Measurements from ENCODE around the gene CEBPE.

Gene CEBPE

GRCh38 chr14:23146980-23147379 is 27.9 kb upstream of the CEBPE start:
- no peak for TF ChIP-seq CTCF (IDR thresholded peaks at IDR 0.05; ENCODE audit: poor library complexity, severe bottlenecking)
- Histone ChIP-seq H3K9me3 (ENCODE audit: severe bottlenecking) (no peaks in the 10 kb centered on the region), H3K4me1 (ENCODE audit: insufficient read depth, poor library complexity, severe bottlenecking) (peaks cover 14% of the 10 kb centered on the region), H3K36me3 (ENCODE audit: low read depth) (no peaks in the 10 kb centered on the region), H3K27ac (ENCODE audit: poor library complexity, severe bottlenecking) (no peak overlapping the region), H3K27me3 (ENCODE audit: insufficient read depth, poor library complexity, severe bottlenecking) (no peaks in the 10 kb centered on the region), H3K4me3 (ENCODE audit: severe bottlenecking) (no peak overlapping the region)
- no peak for DNase-seq (ENCODE audit: low spot score)
- no peak for ATAC-seq (ENCODE audit: low read depth)

DNA sequence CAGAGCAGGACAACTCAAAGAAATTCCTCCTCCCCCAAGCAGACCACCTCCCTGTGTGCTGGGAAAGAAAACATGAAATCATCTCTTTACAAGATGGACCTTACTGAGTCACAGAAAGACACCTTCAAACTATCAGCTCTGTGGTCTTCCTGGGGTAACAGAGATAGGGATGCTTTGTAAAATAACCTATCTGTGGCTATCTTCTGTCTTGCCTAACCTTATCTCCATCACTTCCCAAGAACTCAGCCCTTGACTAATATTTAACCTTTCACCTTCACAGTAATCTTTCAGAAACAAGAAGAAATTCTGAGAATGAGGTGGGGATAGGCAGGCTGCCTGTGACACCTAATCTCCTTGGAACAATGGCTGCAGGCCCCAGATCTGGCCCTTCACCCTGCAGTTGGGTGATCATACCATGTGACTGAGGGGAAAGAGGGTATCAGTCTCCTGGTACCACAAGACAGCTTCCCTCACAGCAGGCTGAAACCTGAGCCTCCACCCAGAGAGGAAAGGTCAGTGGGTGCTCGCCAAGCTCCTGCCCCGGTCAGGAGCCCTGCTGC is 27.4 kb upstream of the CEBPE start:
- H3K4me1 ChIP-seq (ENCODE audit: insufficient read depth, poor library complexity, severe bottlenecking): peaks cover 14% of the 10 kb centered on the region
- no peak for TF ChIP-seq CTCF (IDR thresholded peaks at IDR 0.05; ENCODE audit: poor library complexity, severe bottlenecking)
- no peak overlapping the region for H3K4me3 ChIP-seq (ENCODE audit: severe bottlenecking)
- ATAC-seq (ENCODE audit: low read depth): no peak
- H3K27ac ChIP-seq (ENCODE audit: poor library complexity, severe bottlenecking): peak overlapping the region; percentile 23
- H3K9me3 ChIP-seq (ENCODE audit: severe bottlenecking): no peaks in the 10 kb centered on the region
- H3K36me3 ChIP-seq (ENCODE audit: low read depth): no peaks in the 10 kb centered on the region
- no peak for DNase-seq (ENCODE audit: low spot score)
- H3K27me3 ChIP-seq (ENCODE audit: insufficient read depth, poor library complexity, severe bottlenecking): no peaks in the 10 kb centered on the region

GRCh38 chr14:23145794-23146350 is 26.8 kb upstream of the CEBPE start:
- ATAC-seq (ENCODE audit: low read depth): no peak; the same call in 2 of the 3 replicates
- no peak overlapping the region for H3K4me3 ChIP-seq (ENCODE audit: severe bottlenecking)
- H3K27me3 ChIP-seq (ENCODE audit: insufficient read depth, poor library complexity, severe bottlenecking): no peaks in the 10 kb centered on the region
- no peaks in the 10 kb centered on the region for H3K36me3 ChIP-seq (ENCODE audit: low read depth)
- no peak for TF ChIP-seq CTCF (IDR thresholded peaks at IDR 0.05; ENCODE audit: poor library complexity, severe bottlenecking)
- no peak for DNase-seq (ENCODE audit: low spot score)
- no peaks in the 10 kb centered on the region for H3K9me3 ChIP-seq (ENCODE audit: severe bottlenecking)
- H3K27ac ChIP-seq (ENCODE audit: poor library complexity, severe bottlenecking): peak overlapping the region; percentile 23
- peaks cover 14% of the 10 kb centered on the region for H3K4me1 ChIP-seq (ENCODE audit: insufficient read depth, poor library complexity, severe bottlenecking)

DNA sequence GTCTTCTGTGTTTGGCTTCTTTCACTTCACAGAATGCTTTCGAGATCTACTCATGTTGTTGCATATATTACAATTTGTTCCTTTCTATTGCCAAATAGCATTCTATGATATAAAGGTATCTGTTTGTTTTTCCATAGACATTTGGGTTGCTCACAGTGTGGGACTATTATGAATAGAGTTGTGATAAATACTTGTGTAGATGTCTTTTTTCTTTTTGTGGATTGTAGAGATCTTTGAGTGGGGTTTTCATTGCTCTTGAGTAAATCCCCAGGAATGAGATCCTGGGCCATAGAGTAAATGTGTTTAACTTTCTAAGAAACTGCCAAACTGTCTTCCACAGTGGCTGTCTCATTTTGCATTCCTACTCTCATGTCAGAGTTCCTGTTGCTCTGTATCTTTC is 24.9 kb upstream of the CEBPE start:
- H3K9me3 ChIP-seq (ENCODE audit: severe bottlenecking): no peaks in the 10 kb centered on the region
- ATAC-seq (ENCODE audit: low read depth) (no peak), DNase-seq (ENCODE audit: low spot score) (no peak)
- no peaks in the 10 kb centered on the region for H3K27me3 ChIP-seq (ENCODE audit: insufficient read depth, poor library complexity, severe bottlenecking)
- no peak overlapping the region for H3K27ac ChIP-seq (ENCODE audit: poor library complexity, severe bottlenecking)
- H3K36me3 ChIP-seq (ENCODE audit: low read depth): no peaks in the 10 kb centered on the region
- H3K4me3 ChIP-seq (ENCODE audit: severe bottlenecking): no peak overlapping the region
- no peak for TF ChIP-seq CTCF (IDR thresholded peaks at IDR 0.05; ENCODE audit: poor library complexity, severe bottlenecking)
- peaks cover 9% of the 10 kb centered on the region for H3K4me1 ChIP-seq (ENCODE audit: insufficient read depth, poor library complexity, severe bottlenecking)

- DNase-seq (ENCODE audit: low spot score): no peak
- peaks cover 17% of the 10 kb centered on the region for H3K4me1 ChIP-seq (ENCODE audit: insufficient read depth, poor library complexity, severe bottlenecking)
- no peaks in the 10 kb centered on the region for H3K9me3 ChIP-seq (ENCODE audit: severe bottlenecking)
- no peaks in the 10 kb centered on the region for H3K36me3 ChIP-seq (ENCODE audit: low read depth)
- H3K4me3 ChIP-seq (ENCODE audit: severe bottlenecking): no peak overlapping the region
- no peak for ATAC-seq (ENCODE audit: low read depth)
- no peak overlapping the region for H3K27ac ChIP-seq (ENCODE audit: poor library complexity, severe bottlenecking)
- no peak for TF ChIP-seq CTCF (IDR thresholded peaks at IDR 0.05; ENCODE audit: poor library complexity, severe bottlenecking)
- no peaks in the 10 kb centered on the region for H3K27me3 ChIP-seq (ENCODE audit: insufficient read depth, poor library complexity, severe bottlenecking)
Measured at GRCh38 chr14:23142826-23143225, 23.8 kb upstream of the CEBPE start.
